HG03139 (cell line): Measurements from ENCODE around the gene ADARB2.
A peak's percentile ranks its signal among the peaks of the same experiment; 100 is the strongest.
"Not testable (repeated sequence)": the region's sequence is repeated elsewhere in the genome, so short reads cannot be mapped to it uniquely, and the experiment has no call there.

Experiments
- ATAC-seq: cut with Tn5 transposase; IDR thresholded peaks from one replicate; pipeline ENCODE4 v1.9.1; 2021; ENCODE audit not compliant: unreplicated experiment

Gene ADARB2

GRCh38 chr10:1449572-1450205 lies 287.6 kb downstream of the ADARB2 start:
- ATAC-seq = no peak

- ATAC-seq = no peak
These were observed 288.3 kb downstream of the ADARB2 start for GRCh38 chr10:1449021-1449420.

GRCh38 chr10:1448252-1448930 lies 288.9 kb downstream of the ADARB2 start:
- no peak for ATAC-seq

- ATAC-seq = no peak
These were observed 292.5 kb downstream of the ADARB2 start for GRCh38 chr10:1444826-1445225.

- no peak for ATAC-seq
These were observed 296.4 kb downstream of the ADARB2 start for GRCh38 chr10:1440897-1441296.

- no peak for ATAC-seq
These were observed 302.2 kb downstream of the ADARB2 start for GRCh38 chr10:1434912-1435692.

- no peak for ATAC-seq
These were observed 303.1 kb downstream of the ADARB2 start for GRCh38 chr10:1434202-1434601.

GRCh38 chr10:1432161-1432560 lies 305.2 kb downstream of the ADARB2 start:
- no peak for ATAC-seq

- no peak for ATAC-seq
These were observed 306.1 kb downstream of the ADARB2 start for GRCh38 chr10:1431229-1431628.

- ATAC-seq = not testable (repeated sequence)
These were observed 309.7 kb downstream of the ADARB2 start for GRCh38 chr10:1427521-1428186.

- ATAC-seq = no peak
These were observed 310.5 kb downstream of the ADARB2 start for GRCh38 chr10:1426786-1427185.

- peak; percentile 70 for ATAC-seq
These were observed 311.4 kb downstream of the ADARB2 start for GRCh38 chr10:1425879-1426278.

- ATAC-seq = no peak
These were observed 312.7 kb downstream of the ADARB2 start for GRCh38 chr10:1424648-1425047.

GRCh38 chr10:1423676-1424253 lies 313.6 kb downstream of the ADARB2 start:
- no peak for ATAC-seq

- ATAC-seq = no peak
These were observed 315.1 kb downstream of the ADARB2 start for GRCh38 chr10:1422275-1422674.

- peak; percentile 61 for ATAC-seq
These were observed 316.5 kb downstream of the ADARB2 start for GRCh38 chr10:1420661-1421362.

GRCh38 chr10:1419796-1420610 lies 317.3 kb downstream of the ADARB2 start:
- ATAC-seq = no peak

- ATAC-seq = no peak
These were observed 319.2 kb downstream of the ADARB2 start for GRCh38 chr10:1418031-1418550.

GRCh38 chr10:1417574-1417973 lies 319.8 kb downstream of the ADARB2 start:
- no peak for ATAC-seq
